ENCODE data around the gene HNMT.
A peak's percentile ranks its signal among the peaks of the same experiment; 100 is the strongest.
"Not testable (repeated sequence)": the region's sequence is repeated elsewhere in the genome, so short reads cannot be mapped to it uniquely, and the experiment has no call there.

HNMT gene

GRCh38 chr2:137977790-137978189, 13.5 kb downstream of the HNMT start:
- DNase-seq, result no peak

GRCh38 chr2:137980459-137980858, 16.2 kb downstream of the HNMT start:
- DNase-seq, result no peak

GRCh38 chr2:137981112-137981656, 16.9 kb downstream of the HNMT start:
- no peak for DNase-seq

- no peak for DNase-seq
Measured at GRCh38 chr2:137983581-137983980, 19.3 kb downstream of the HNMT start.

GRCh38 chr2:137986268-137986667, 22.0 kb downstream of the HNMT start:
- DNase-seq, result no peak

- no peak for DNase-seq
Measured at GRCh38 chr2:137987011-137987410, 22.7 kb downstream of the HNMT start.

GRCh38 chr2:137991078-137991477, 26.8 kb downstream of the HNMT start:
- DNase-seq, result no peak

GRCh38 chr2:137992039-137992646, 27.9 kb downstream of the HNMT start:
- no peak for DNase-seq

GRCh38 chr2:137993715-137994476, 29.6 kb downstream of the HNMT start:
- not testable (repeated sequence) for DNase-seq

GRCh38 chr2:137995368-137995767, 31.1 kb downstream of the HNMT start:
- DNase-seq, result not testable (repeated sequence)

GRCh38 chr2:137996158-137996557, 31.9 kb downstream of the HNMT start:
- DNase-seq, result not testable (repeated sequence)

- no peak for DNase-seq
Measured at GRCh38 chr2:137997733-137998132, 33.5 kb downstream of the HNMT start.

GRCh38 chr2:137998503-137998902, 34.2 kb downstream of the HNMT start:
- DNase-seq, result no peak

- DNase-seq, result no peak
Measured at GRCh38 chr2:137999273-137999672, 35.0 kb downstream of the HNMT start.

GRCh38 chr2:138000009-138000408, 35.7 kb downstream of the HNMT start:
- no peak for DNase-seq

- DNase-seq, result no peak
Measured at GRCh38 chr2:138000796-138001195, 36.5 kb downstream of the HNMT start.

GRCh38 chr2:138003411-138003810, 39.1 kb downstream of the HNMT start:
- DNase-seq, result no peak

GRCh38 chr2:138007431-138007830, 43.2 kb downstream of the HNMT start:
- no peak for DNase-seq

- DNase-seq, result no peak
Measured at GRCh38 chr2:138009622-138010021, 45.3 kb downstream of the HNMT start.

- peak; percentile 18 for DNase-seq
Measured at GRCh38 chr2:138010890-138011289, 46.6 kb downstream of the HNMT start.

- no peak for DNase-seq
Measured at GRCh38 chr2:138012082-138012481, 47.8 kb downstream of the HNMT start.

GRCh38 chr2:138012968-138013367, 48.7 kb downstream of the HNMT start:
- DNase-seq, result no peak

GRCh38 chr2:138013639-138014038, 49.4 kb downstream of the HNMT start:
- DNase-seq, result no peak

GRCh38 chr2:138015494-138015893, 51.2 kb downstream of the HNMT start:
- DNase-seq, result no peak
